ENCODE results near the gene BAZ2B. TPM values are rescaled to one million over a fixed set of nuclear protein-coding genes. Genes with fewer than 3 reads are reported as not detected.
"Not testable (repeated sequence)": the region's sequence is repeated elsewhere in the genome, so short reads cannot be mapped to it uniquely, and the experiment has no call there.

The BAZ2B gene
- total RNA-seq, 1 experiment from 2014 or later = 37.4 TPM

- DNase-seq (ENCODE audit: low read depth) = no peak
These were observed 77.5 kb downstream of the BAZ2B start for GRCh38 chr2:159538801-159539200.

DNA sequence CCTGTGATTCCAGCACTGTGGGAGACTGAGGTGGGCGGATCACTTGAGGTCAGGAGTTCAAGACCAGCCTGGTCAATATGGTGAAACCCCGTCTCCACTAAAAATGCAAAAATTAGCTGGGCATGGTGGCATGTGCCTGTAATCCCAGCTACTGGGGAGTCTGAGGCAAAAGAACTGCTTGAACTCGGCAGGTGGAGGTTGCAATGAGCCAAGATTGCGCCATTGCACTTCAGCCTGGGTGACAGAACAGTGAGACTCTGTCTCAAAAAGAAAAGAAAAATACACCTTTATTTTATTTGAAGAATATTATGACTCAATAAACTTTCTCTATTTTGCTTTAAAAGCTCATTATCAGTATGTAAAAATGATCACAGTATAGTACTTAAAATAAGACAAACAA lies 81.1 kb downstream of the BAZ2B start:
- not testable (repeated sequence) for DNase-seq (ENCODE audit: low read depth)

- no peak for DNase-seq (ENCODE audit: low read depth)
These were observed 84.9 kb downstream of the BAZ2B start for GRCh38 chr2:159531475-159531874.

GRCh38 chr2:159526433-159526832 lies 89.9 kb downstream of the BAZ2B start:
- DNase-seq (ENCODE audit: low read depth) = no peak

DNA sequence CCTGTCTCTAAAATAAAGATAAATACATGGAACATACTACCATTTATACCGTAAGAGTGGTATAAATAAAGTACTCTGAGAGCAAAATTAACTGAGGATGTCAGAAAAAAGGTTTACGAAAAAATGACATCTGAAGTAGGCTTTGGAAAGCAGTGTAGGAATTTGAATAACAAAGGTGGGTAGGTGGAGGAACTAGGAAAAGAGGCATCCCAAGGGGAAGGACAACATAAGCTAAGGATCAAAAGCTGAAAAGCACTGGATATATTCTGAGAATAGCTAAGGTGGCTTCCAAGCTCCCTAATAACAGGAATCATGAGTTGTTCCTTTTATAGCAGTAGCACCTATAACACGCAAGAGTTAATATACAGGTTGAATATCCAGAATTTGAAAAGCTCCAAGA lies 91.3 kb downstream of the BAZ2B start:
- DNase-seq (ENCODE audit: low read depth) = no peak

DNA sequence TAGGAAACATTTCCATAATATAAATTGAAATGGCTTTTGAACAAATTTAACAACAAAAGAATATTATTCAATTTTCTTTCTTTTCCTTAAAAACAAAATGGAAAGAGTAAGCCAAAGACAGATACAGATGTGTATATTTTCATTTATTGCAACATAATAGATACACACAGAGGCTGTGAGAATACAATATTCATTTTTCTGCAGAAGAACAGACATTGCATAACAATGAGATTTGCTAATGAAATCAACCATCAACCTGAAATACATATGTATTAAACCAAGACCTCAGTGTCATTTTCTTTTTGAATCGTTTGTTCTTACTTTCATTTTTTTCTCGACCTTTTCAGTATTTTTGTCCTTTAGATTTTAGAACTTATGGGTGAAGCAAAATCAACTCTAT lies 95.1 kb downstream of the BAZ2B start:
- no peak for DNase-seq (ENCODE audit: low read depth)

GRCh38 chr2:159518321-159519005 lies 97.9 kb downstream of the BAZ2B start:
- no peak for DNase-seq (ENCODE audit: low read depth)

DNA sequence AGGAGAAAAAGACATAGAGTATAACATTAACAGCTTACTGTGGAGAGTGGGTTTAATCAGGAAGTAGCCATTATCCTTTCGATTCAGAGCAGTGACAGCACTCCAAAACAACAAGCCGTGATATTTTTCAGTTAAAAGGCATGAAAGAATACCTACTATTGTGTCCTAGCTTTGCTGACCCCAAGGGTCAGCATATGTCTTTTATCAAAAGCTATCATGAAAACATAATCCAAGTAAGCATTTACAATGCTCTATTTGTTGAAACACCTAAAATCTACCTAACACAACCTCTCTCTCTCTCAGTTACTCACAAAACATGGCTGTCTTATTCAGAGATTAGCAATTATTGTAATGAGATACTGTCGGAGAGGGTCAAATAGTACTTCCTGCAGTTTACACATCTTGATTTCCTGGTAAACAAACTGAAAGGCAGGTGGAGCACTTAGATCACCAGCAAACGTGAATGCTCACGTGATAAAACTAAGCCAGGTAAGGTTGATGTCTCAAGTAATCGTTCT lies 100.0 kb downstream of the BAZ2B start:
- DNase-seq (ENCODE audit: low read depth) = peak; percentile 70

DNA sequence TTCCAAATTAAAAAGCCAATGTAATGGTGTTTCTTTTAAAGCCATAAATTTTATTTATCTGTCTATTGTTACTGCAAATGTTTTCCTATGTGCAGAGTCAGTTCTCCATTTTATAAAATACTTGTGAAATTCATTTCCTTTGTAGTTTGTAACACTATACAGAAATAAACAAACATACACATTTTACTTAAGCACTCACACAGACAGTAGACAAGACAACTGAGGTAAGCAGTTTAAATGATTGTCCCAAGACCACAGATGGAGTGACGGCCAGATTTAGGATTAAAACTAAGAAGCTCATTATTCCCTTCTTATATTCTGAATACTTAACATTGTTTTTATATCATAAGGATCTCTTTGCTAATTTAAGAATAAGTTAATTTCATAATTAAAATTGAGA lies 100.9 kb downstream of the BAZ2B start:
- DNase-seq (ENCODE audit: low read depth) = peak; percentile 9

- DNase-seq (ENCODE audit: low read depth) = no peak
These were observed 102.6 kb downstream of the BAZ2B start for GRCh38 chr2:159513745-159514144.

- DNase-seq (ENCODE audit: low read depth) = no peak
These were observed 108.2 kb downstream of the BAZ2B start for GRCh38 chr2:159508140-159508539.

DNA sequence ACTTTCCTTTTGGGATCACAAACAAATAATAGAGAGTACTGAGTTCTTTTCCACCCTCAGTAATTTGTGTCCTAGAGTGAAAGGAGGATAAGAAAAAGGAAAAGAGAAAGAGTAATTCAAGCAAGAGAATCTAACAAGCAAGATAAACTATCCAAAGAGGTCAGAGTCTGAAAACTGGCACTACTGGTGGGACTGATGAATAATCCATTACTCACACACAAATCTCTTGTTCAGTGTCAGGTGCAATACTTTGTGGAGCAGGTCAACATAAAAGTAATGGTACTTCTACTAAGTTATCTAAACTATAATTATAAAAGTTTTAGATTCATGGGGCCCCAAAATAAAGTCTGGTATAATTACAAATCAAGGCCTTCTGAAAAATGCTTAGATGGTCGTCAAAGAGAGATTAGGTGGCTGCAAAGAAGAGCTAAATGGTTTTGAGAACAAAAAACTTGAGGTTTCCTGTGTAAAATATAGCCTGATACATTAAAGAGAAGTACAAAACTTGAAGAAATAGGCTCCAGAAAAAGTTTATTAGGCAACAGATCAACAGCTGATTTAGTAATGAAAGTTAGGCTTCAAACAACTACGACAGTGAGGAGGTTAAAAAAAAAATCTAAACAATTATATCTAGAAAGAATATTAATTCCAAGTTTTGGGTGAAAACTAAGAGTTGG lies 109.4 kb downstream of the BAZ2B start:
- peak; percentile 36 for DNase-seq (ENCODE audit: low read depth)

- DNase-seq (ENCODE audit: low read depth) = no peak
These were observed 110.1 kb downstream of the BAZ2B start for GRCh38 chr2:159506202-159506601.

DNA sequence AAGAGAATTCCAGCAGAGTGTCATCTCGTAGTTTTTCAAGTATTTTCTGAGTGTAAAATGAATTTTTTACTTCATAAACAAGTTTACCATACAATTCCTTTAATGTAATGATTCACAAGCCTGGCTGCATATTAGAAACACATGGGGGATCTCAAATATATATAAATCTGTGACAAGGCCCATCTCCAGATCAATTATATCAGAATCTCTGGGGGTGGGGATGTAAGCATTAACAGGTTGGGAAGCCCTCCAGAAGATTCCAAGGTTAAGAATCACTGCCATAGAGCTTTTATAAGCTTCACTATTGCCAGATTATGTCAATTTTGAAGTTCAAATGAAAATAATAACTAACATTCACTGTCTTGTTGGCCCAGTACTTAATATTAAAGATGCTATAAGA lies 111.2 kb downstream of the BAZ2B start:
- no peak for DNase-seq (ENCODE audit: low read depth)

GRCh38 chr2:159501743-159502142 lies 114.6 kb downstream of the BAZ2B start:
- DNase-seq (ENCODE audit: low read depth) = no peak

GRCh38 chr2:159497847-159498246 lies 118.5 kb downstream of the BAZ2B start:
- DNase-seq (ENCODE audit: low read depth) = no peak

DNA sequence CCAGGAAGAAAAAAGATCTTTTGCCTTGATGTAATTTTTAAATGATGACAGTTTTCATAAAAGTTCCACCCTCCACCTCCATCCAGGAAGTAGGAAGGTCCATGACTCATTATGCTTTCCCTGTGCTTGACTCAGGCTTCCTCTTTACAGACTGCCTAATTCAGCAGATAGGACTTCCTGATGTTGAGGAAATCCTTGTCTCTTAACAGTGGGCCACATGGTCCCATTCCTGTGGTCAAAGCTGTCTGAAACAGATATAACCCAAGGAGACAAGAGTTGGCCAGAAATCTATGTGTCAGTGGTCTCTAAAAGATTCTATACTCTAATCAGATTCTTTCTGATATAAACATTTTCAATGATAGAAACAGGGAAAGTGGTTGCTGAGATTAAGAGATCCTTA lies 119.1 kb downstream of the BAZ2B start:
- DNase-seq (ENCODE audit: low read depth) = peak; percentile 95

DNA sequence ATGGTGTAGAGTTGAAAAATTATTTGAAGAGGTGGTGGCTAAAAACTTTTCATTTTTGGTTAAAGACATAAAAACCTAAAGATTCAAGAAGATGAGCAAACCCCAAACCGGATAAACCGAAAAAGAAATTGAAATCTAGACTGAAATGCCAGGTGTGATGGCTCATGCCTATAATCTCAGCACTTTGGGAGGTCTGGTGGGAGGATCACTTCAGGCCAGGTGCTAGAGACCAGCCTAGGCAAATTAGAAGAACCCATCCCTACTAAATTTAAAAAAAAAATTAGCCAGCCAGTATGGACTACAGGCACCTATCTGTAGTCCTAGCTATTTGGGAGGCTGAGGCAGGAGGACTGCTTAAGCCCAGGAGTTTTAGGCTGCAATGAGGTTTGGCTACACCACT lies 126.9 kb downstream of the BAZ2B start:
- no peak for DNase-seq (ENCODE audit: low read depth)

- no peak for DNase-seq (ENCODE audit: low read depth)
These were observed 131.8 kb downstream of the BAZ2B start for GRCh38 chr2:159484532-159484931.

GRCh38 chr2:159476329-159476728 lies 140.0 kb downstream of the BAZ2B start:
- DNase-seq (ENCODE audit: low read depth) = peak; percentile 13

DNA sequence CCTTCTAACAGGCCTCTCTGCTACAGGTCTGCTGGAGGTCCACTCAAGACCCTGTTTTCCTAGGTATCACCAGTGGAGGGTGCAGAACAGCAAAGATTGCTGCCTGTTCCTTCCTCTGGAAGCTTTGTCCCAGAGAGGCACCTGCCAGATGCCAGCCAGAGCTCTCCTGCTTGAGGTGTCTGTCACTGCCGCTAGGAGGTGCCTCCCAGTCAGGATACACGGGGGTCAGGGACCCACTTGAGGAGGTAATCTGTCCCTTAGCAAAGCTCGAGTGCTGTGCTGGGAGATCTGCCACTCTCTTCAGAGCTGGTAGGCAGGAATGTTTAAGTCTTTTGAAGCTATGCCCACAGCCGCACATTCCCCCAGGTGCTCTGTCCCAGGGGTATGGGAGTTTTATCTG lies 140.6 kb downstream of the BAZ2B start:
- DNase-seq (ENCODE audit: low read depth) = no peak

- no peak for DNase-seq (ENCODE audit: low read depth)
These were observed 145.0 kb downstream of the BAZ2B start for GRCh38 chr2:159471340-159471739.

DNA sequence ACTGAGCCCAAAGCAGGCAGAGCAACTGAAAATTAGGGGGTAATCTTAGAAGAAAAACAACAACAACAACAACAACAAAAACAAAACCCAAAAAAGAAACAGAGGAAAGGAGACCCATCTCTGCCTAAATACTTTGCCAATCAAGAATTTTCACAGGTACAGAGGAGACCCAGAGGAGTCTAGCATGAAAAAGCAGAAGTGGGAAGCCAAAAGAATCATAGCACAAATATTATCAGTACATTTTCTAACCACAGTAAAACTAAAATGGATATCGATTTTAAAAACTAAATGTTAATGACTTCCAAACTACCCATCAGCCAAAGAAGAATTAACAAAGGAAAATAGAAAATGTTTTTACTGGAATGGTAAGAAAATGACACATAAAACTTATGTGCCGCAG lies 148.1 kb downstream of the BAZ2B start:
- DNase-seq (ENCODE audit: low read depth) = no peak

Measured in LHCN-M2 (cell line).